KMS-11 (cell line): ENCODE results near the gene OR2V1.
"Not testable (repeated sequence)": the region's sequence is repeated elsewhere in the genome, so short reads cannot be mapped to it uniquely, and the experiment has no call there.

Source experiments
- H2AFZ ChIP-seq: fragments of 200-600 bp; sonication (generic); 2 replicates; pipeline ENCODE4 v1.6.1; 2016; ENCODE audit warnings: antibody characterized with exemption, mixed run types, low read depth
- H3K27ac ChIP-seq: fragments of 200-600 bp; sonication (generic); 2 replicates; pipeline ENCODE4 v1.6.1; 2016; ENCODE audit warnings: mild to moderate bottlenecking, mixed run types
- H3K27me3 ChIP-seq: fragments of 200-600 bp; sonication (generic); 2 replicates; pipeline ENCODE4 v1.6.1; 2017; ENCODE audit warnings: mild to moderate bottlenecking, low read depth, mixed run types, moderate library complexity; ENCODE audit not compliant: insufficient read depth
- H3K36me3 ChIP-seq: fragments of 200-600 bp; sonication (generic); 2 replicates; pipeline ENCODE4 v1.6.1; 2017; ENCODE audit warnings: mild to moderate bottlenecking, mixed run types; ENCODE audit not compliant: insufficient read depth
- H3K4me1 ChIP-seq: fragments of 200-600 bp; sonication (generic); 2 replicates; pipeline ENCODE4 v1.6.1; 2016; ENCODE audit warnings: mild to moderate bottlenecking, low read depth, mixed run types; ENCODE audit not compliant: poor library complexity, severe bottlenecking
- H3K4me2 ChIP-seq: fragments of 200-600 bp; sonication (generic); 2 replicates; pipeline ENCODE4 v1.7.0; 2016; ENCODE audit warnings: mild to moderate bottlenecking, mixed run types
- H3K4me3 ChIP-seq: fragments of 200-600 bp; sonication (generic); IDR thresholded peaks from 2 replicates; pipeline ENCODE4 v1.6.1; 2017; ENCODE audit warnings: low read depth, low read length, mixed read lengths; ENCODE audit not compliant: insufficient read depth
- H3K79me2 ChIP-seq: fragments of 200-600 bp; sonication (generic); 2 replicates; pipeline ENCODE4 v1.6.1; 2016; ENCODE audit warnings: low read depth, mixed run types; ENCODE audit not compliant: insufficient read depth
- H3K9ac ChIP-seq: fragments of 200-600 bp; sonication (generic); 2 replicates; pipeline ENCODE4 v1.6.1; 2016; ENCODE audit warnings: mild to moderate bottlenecking, mixed run types
- H4K20me1 ChIP-seq: fragments of 200-600 bp; sonication (generic); 2 replicates; pipeline ENCODE4 v1.6.1; 2016; ENCODE audit warnings: mild to moderate bottlenecking, mixed run types; ENCODE audit not compliant: insufficient read depth
- CTCF ChIP-seq: fragments of 200-600 bp; sonication (generic); conservative IDR thresholded peaks from 2 replicates; pipeline ENCODE4 v1.6.1; 2017; ENCODE audit warnings: low read depth, mild to moderate bottlenecking, antibody characterized with exemption, low read length, moderate library complexity, mixed read lengths

Gene OR2V1

GRCh38 chr5:181098762-181099601 lies 32.0 kb downstream of the OR2V1 start:
- H3K27me3 ChIP-seq, result no peaks in the 10 kb centered on the region; the same call in 1 of the 2 replicates
- no peak overlapping the region for H2AFZ ChIP-seq
- H3K27ac ChIP-seq, result no peak overlapping the region
- TF ChIP-seq CTCF, result no peak
- H3K36me3 ChIP-seq, result no peaks in the 10 kb centered on the region
- H3K9ac ChIP-seq, result no peak overlapping the region
- H3K79me2 ChIP-seq, result no peaks in the 10 kb centered on the region
- H3K4me1 ChIP-seq, result no peaks in the 10 kb centered on the region
- H3K4me2 ChIP-seq, result no peak overlapping the region
- no peak overlapping the region for H3K4me3 ChIP-seq
- no peaks in the 10 kb centered on the region for H4K20me1 ChIP-seq

GRCh38 chr5:181097759-181098491 lies 33.0 kb downstream of the OR2V1 start:
- not testable (repeated sequence) for H4K20me1 ChIP-seq, H2AFZ ChIP-seq, H3K4me3 ChIP-seq, H3K36me3 ChIP-seq, H3K79me2 ChIP-seq, H3K27me3 ChIP-seq, H3K27ac ChIP-seq, H3K9ac ChIP-seq, H3K4me1 ChIP-seq, H3K4me2 ChIP-seq

GRCh38 chr5:181097383-181097753 lies 33.6 kb downstream of the OR2V1 start:
- not testable (repeated sequence) for H4K20me1 ChIP-seq, H3K27ac ChIP-seq, H3K27me3 ChIP-seq, H3K79me2 ChIP-seq, H3K4me3 ChIP-seq, H3K36me3 ChIP-seq, H2AFZ ChIP-seq, H3K4me2 ChIP-seq, H3K4me1 ChIP-seq, H3K9ac ChIP-seq

- H3K36me3 ChIP-seq, H3K27me3 ChIP-seq, H3K4me2 ChIP-seq, H3K9ac ChIP-seq, H3K4me3 ChIP-seq, H3K27ac ChIP-seq, H3K4me1 ChIP-seq, H4K20me1 ChIP-seq, H3K79me2 ChIP-seq, H2AFZ ChIP-seq: not testable (repeated sequence)
These were observed 34.1 kb downstream of the OR2V1 start for GRCh38 chr5:181096721-181097382.

GRCh38 chr5:181095162-181095561 lies 35.8 kb downstream of the OR2V1 start:
- not testable (repeated sequence) for H3K4me3 ChIP-seq, H3K27ac ChIP-seq

GRCh38 chr5:181092428-181092827 lies 38.5 kb downstream of the OR2V1 start:
- H3K4me2 ChIP-seq, result no peak overlapping the region
- H3K36me3 ChIP-seq, result no peaks in the 10 kb centered on the region
- H3K27me3 ChIP-seq, result no peaks in the 10 kb centered on the region; the same call in 1 of the 2 replicates
- TF ChIP-seq CTCF, result no peak
- H3K27ac ChIP-seq, result no peak overlapping the region
- no peak overlapping the region for H2AFZ ChIP-seq
- no peak overlapping the region for H3K9ac ChIP-seq
- no peaks in the 10 kb centered on the region for H4K20me1 ChIP-seq
- no peak overlapping the region for H3K4me3 ChIP-seq
- H3K79me2 ChIP-seq, result no peaks in the 10 kb centered on the region
- H3K4me1 ChIP-seq, result no peaks in the 10 kb centered on the region

More at GRCh38 chr5:181095162-181095561, 35.8 kb downstream of the OR2V1 start:
- not testable (repeated sequence) for H3K4me1 ChIP-seq, H3K27me3 ChIP-seq, H3K79me2 ChIP-seq, H3K9ac ChIP-seq, H3K4me2 ChIP-seq, H2AFZ ChIP-seq, H3K36me3 ChIP-seq, H4K20me1 ChIP-seq
